WTC11 (cell line): Measurements from ENCODE around the gene TMEM200A. TPM values are rescaled to one million over a fixed set of nuclear protein-coding genes. Genes with fewer than 3 reads are reported as not detected.

Experiments used
- ATAC-seq: fragments of 200-7000 bp; cut with Tn5 transposase; 2 replicates; pipeline ENCODE4 v1.10.0; 2021; ENCODE audit warnings: mild to moderate bottlenecking, moderate library complexity
- CTCF ChIA-PET: fragments of 300-600 bp; sonication (Branson Sonifier 250); formaldehyde crosslinking; loops from one replicate; lab custom pipeline; 2021; ENCODE audit warnings: antibody characterized with exemption; lab: Charles Lee
- POLR2A ChIA-PET: fragments of 350-600 bp; sonication (Branson Sonifier 250); formaldehyde crosslinking; loops from one replicate; lab custom pipeline; 2021; ENCODE audit warnings: antibody characterized with exemption; lab: Charles Lee
- DNase-seq: peaks from one replicate; pipeline ENCODE4 v3.0.0; 2021; ENCODE audit warnings: low spot score
- H3K27ac Mint-ChIP-seq: 2 replicates; pipeline ENCODE4 v1.8.0; 2021; ENCODE audit warnings: mixed read lengths
- H3K27me3 Mint-ChIP-seq: 2 replicates; pipeline ENCODE4 v1.8.0; 2021; ENCODE audit warnings: low read depth, mild to moderate bottlenecking, moderate library complexity, mixed read lengths
- H3K36me3 Mint-ChIP-seq: 2 replicates; pipeline ENCODE4 v1.8.0; 2021; ENCODE audit warnings: mixed read lengths
- H3K4me1 Mint-ChIP-seq: 2 replicates; pipeline ENCODE4 v1.8.0; 2022; ENCODE audit warnings: mixed read lengths
- H3K4me3 Mint-ChIP-seq: 2 replicates; pipeline ENCODE4 v1.8.0; 2021; ENCODE audit warnings: mild to moderate bottlenecking, moderate library complexity, mixed read lengths
- H3K9me3 Mint-ChIP-seq: 2 replicates; pipeline ENCODE4 v1.8.0; 2021; ENCODE audit warnings: mixed read lengths
- CDX4 ChIP-seq: fragments of 250-450 bp; sonication (Bioruptor Pico); IDR thresholded peaks from 2 replicates; pipeline ENCODE4 v1.9.0; 2021; ENCODE audit warnings: moderate library complexity, mild to moderate bottlenecking, inconsistent platforms, borderline replicate concordance
- E2F5 ChIP-seq: sonication (generic); formaldehyde crosslinking; IDR thresholded peaks from 2 replicates; pipeline ENCODE4 v1.8.1; 2022; ENCODE audit warnings: mild to moderate bottlenecking, moderate library complexity, missing genetic modification reagents
- ESRRA ChIP-seq: sonication (generic); formaldehyde crosslinking; IDR thresholded peaks from 2 replicates; pipeline ENCODE4 v1.8.1; 2022; ENCODE audit warnings: mild to moderate bottlenecking, missing genetic modification reagents, borderline replicate concordance
- FOXJ3 ChIP-seq: sonication (generic); formaldehyde crosslinking; IDR thresholded peaks from 2 replicates; pipeline ENCODE4 v1.9.0; 2021; ENCODE audit warnings: missing genetic modification reagents, mild to moderate bottlenecking, borderline replicate concordance
- FOXK1 ChIP-seq: sonication (generic); formaldehyde crosslinking; IDR thresholded peaks from 2 replicates; pipeline ENCODE4 v1.8.0; 2022; ENCODE audit warnings: mild to moderate bottlenecking, moderate library complexity, missing genetic modification reagents
- FOXP4 ChIP-seq: sonication (generic); formaldehyde crosslinking; IDR thresholded peaks from 2 replicates; pipeline ENCODE4 v1.8.0; 2022; ENCODE audit warnings: mild to moderate bottlenecking, missing genetic modification reagents
- GRHL2 ChIP-seq: fragments of 250-450 bp; sonication (Bioruptor Pico); IDR thresholded peaks from 2 replicates; pipeline ENCODE4 v1.8.0; 2022; ENCODE audit warnings: mild to moderate bottlenecking, moderate library complexity; ENCODE audit not compliant: insufficient replicate concordance, severe bottlenecking
- JAZF1 ChIP-seq: fragments of 250-450 bp; sonication (Bioruptor Pico); IDR thresholded peaks from 2 replicates; pipeline ENCODE4 v1.9.0; 2021; ENCODE audit warnings: moderate library complexity, mild to moderate bottlenecking, inconsistent platforms
- NR1H2 ChIP-seq: sonication (generic); formaldehyde crosslinking; IDR thresholded peaks from 2 replicates; pipeline ENCODE4 v1.9.0; 2021; ENCODE audit warnings: mild to moderate bottlenecking, moderate library complexity, missing genetic modification reagents
- NR3C1 ChIP-seq: sonication (generic); formaldehyde crosslinking; conservative IDR thresholded peaks from 2 replicates; pipeline ENCODE4 v1.8.1; 2023; ENCODE audit warnings: low read depth, mild to moderate bottlenecking, missing genetic modification reagents
- OVOL2 ChIP-seq: fragments of 250-450 bp; sonication (Bioruptor Pico); IDR thresholded peaks from 2 replicates; pipeline ENCODE4 v1.9.0; 2021; ENCODE audit warnings: mild to moderate bottlenecking, borderline replicate concordance
- PRDM15 ChIP-seq: sonication (generic); formaldehyde crosslinking; IDR thresholded peaks from 2 replicates; pipeline ENCODE4 v1.8.0; 2022; ENCODE audit warnings: missing genetic modification reagents
- PREB ChIP-seq: sonication (generic); formaldehyde crosslinking; IDR thresholded peaks from 2 replicates; pipeline ENCODE4 v1.8.1; 2022; ENCODE audit warnings: mild to moderate bottlenecking, missing genetic modification reagents, moderate library complexity, borderline replicate concordance
- SMAD3 ChIP-seq: sonication (generic); formaldehyde crosslinking; IDR thresholded peaks from 2 replicates; pipeline ENCODE4 v1.8.0; 2022; ENCODE audit warnings: missing genetic modification reagents, mild to moderate bottlenecking, borderline replicate concordance
- SOX15 ChIP-seq: fragments of 250-450 bp; sonication (Bioruptor Pico); IDR thresholded peaks from 2 replicates; pipeline ENCODE4 v1.9.0; 2021; ENCODE audit warnings: mild to moderate bottlenecking
- SP1 ChIP-seq: sonication (generic); formaldehyde crosslinking; conservative IDR thresholded peaks from 2 replicates; pipeline ENCODE4 v1.8.1; 2022; ENCODE audit warnings: missing genetic modification reagents
- STAT6 ChIP-seq: sonication (generic); formaldehyde crosslinking; conservative IDR thresholded peaks from 2 replicates; pipeline ENCODE4 v1.8.1; 2023; ENCODE audit warnings: mild to moderate bottlenecking, low read depth, missing genetic modification reagents, moderate library complexity
- TP53 ChIP-seq: sonication (generic); formaldehyde crosslinking; IDR thresholded peaks from 2 replicates; pipeline ENCODE4 v1.8.1; 2023; ENCODE audit warnings: mild to moderate bottlenecking, missing genetic modification reagents
- USF2 ChIP-seq: sonication (generic); formaldehyde crosslinking; IDR thresholded peaks from 2 replicates; pipeline ENCODE4 v1.8.1; 2023; ENCODE audit warnings: mild to moderate bottlenecking, missing genetic modification reagents, moderate library complexity
- ZNF121 ChIP-seq: sonication (generic); formaldehyde crosslinking; IDR thresholded peaks from 2 replicates; pipeline ENCODE4 v1.8.0; 2023; ENCODE audit warnings: missing genetic modification reagents
- ZNF512 ChIP-seq: sonication (generic); formaldehyde crosslinking; IDR thresholded peaks from 2 replicates; pipeline ENCODE4 v1.8.1; 2022; ENCODE audit warnings: missing genetic modification reagents, borderline replicate concordance
- total RNA-seq: library from RNA; stranded (reverse); gene quantifications from 3 replicates; pipeline ENCODE4 v1.2.3, GENCODE V29; 2021

The TMEM200A gene
- total RNA-seq, 1 experiment from 2014 or later, result 11.0 TPM

- no peak overlapping the region for H3K4me3 Mint-ChIP-seq
- H3K36me3 Mint-ChIP-seq, result no peaks in the 10 kb centered on the region
- peaks cover 13% of the 10 kb centered on the region for H3K4me1 Mint-ChIP-seq
- DNase-seq, result no peak
- H3K27me3 Mint-ChIP-seq, result no peaks in the 10 kb centered on the region
- H3K27ac Mint-ChIP-seq, result no peak overlapping the region
- no peak for ATAC-seq
- ChIA-PET CTCF (no interaction called here), POLR2A (no interaction called here)
- H3K9me3 Mint-ChIP-seq, result no peaks in the 10 kb centered on the region
- TF ChIP-seq USF2 (CRISPR knock-in tag) (no peak), SP1 (no peak), FOXP4 (no peak), NR3C1 (CRISPR knock-in tag) (no peak), GRHL2 (no peak), FOXJ3 (no peak)
Measured at GRCh38 chr6:130432838-130433237, 67.0 kb downstream of the TMEM200A start.

GRCh38 chr6:130434174-130434873, 68.5 kb downstream of the TMEM200A start:
- CTCF ChIA-PET, result no interaction called here
- no peak for DNase-seq
- ATAC-seq, result no peak
- no peak for TF ChIP-seq ZNF121
- no peak for TF ChIP-seq PRDM15
- no peak for TF ChIP-seq NR1H2 (CRISPR knock-in tag)
- TF ChIP-seq FOXK1 (CRISPR knock-in tag), result no peak
- no peak for TF ChIP-seq ZNF512
- no peak for TF ChIP-seq SMAD3 (CRISPR knock-in tag)
- TF ChIP-seq PREB (CRISPR knock-in tag), result no peak
- TF ChIP-seq E2F5, result no peak
- TF ChIP-seq CDX4 (CRISPR knock-in tag), result no peak
- TF ChIP-seq OVOL2 (CRISPR knock-in tag), result no peak
- no peak for TF ChIP-seq TP53
- no peak for TF ChIP-seq FOXJ3
- TF ChIP-seq SOX15 (CRISPR knock-in tag), result no peak
- TF ChIP-seq JAZF1 (CRISPR knock-in tag), result no peak
- TF ChIP-seq ESRRA, result no peak
- no peak for TF ChIP-seq STAT6

More at GRCh38 chr6:130434174-130434873, 68.5 kb downstream of the TMEM200A start:
- POLR2A ChIA-PET, result no interaction called here
- Mint-ChIP-seq H3K27ac (no peak overlapping the region), H3K4me3 (no peak overlapping the region), H3K9me3 (no peaks in the 10 kb centered on the region), H3K4me1 (peaks cover 20% of the 10 kb centered on the region), H3K27me3 (no peaks in the 10 kb centered on the region), H3K36me3 (no peaks in the 10 kb centered on the region)
